GM18520 (cell line): ENCODE measurements around the gene SNX24.
"Not testable (repeated sequence)": the region's sequence is repeated elsewhere in the genome, so short reads cannot be mapped to it uniquely, and the experiment has no call there.

Experiments
- ATAC-seq: cut with Tn5 transposase; IDR thresholded peaks from one replicate; pipeline ENCODE4 v1.9.1; 2021; ENCODE audit not compliant: unreplicated experiment

SNX24 gene

DNA sequence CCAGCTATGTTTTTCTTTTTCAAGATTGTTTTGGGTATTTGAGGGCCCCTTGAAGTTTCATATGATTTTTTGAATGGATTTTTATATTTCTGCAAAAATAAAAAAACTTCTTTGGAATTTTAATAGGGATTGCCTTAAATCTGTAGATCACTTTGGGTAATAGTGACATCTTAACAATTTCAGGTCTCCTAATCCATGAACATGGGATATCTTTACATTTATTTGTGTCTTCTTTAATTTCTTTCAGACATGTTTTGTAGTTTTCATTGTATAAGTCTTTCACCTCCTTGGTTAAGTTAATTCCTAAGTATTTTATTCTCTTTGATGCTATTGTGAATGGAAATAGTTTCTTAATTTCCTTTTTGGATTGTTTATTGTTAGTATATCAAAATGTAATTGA, 112.0 kb downstream of the SNX24 start:
- ATAC-seq, result no peak

DNA sequence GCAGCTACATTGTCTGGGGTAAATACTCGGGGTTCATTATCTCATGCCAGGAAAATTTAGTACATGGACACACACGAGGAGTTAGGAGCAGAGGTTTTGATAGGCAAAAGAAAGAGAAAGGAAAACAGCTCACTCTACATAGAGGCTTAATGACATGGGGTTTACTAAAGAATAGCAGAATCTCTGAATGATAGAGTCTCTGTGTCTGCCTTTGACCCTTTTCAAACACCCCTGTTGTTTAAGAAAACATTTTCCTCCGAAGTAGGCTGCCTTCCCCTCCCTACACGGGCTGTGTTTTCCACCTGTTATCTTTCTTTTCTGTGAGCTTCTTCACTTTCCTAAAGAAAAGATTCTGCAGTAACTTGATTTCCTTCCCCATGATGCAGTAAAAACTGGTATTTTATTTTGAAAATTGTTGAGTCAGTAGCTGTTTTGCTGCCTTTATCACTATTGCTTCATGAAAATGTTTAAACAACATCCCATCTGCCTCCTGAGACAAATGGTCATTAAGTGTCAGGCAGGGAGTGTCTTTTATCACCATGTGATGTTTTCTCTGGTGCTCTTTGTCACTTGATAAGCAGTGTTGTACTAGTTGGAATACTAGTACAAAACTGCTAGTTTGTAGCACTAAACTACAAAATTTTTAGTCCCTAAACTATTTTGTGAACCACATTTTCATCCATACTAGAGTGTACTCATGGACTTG, 114.5 kb downstream of the SNX24 start:
- no peak for ATAC-seq

DNA sequence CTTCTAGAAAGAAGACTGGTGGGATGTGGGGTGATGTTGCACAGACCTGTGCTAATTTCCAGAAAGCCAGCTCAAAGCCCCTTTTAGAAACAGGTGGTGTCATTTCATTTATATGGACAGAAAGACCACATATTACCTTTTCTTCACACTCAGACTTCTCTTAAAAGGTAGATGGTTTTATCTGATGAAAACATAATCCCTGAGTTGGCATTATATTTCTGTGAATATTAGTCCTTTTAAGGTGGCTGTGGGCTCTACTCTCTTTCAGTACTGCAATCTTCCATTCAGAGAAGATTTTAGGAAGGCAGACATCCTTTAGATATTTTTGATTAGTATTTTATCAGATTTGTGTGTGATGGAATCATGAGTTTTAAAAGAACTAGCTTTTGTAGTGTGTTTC, 117.9 kb downstream of the SNX24 start:
- ATAC-seq, result no peak

DNA sequence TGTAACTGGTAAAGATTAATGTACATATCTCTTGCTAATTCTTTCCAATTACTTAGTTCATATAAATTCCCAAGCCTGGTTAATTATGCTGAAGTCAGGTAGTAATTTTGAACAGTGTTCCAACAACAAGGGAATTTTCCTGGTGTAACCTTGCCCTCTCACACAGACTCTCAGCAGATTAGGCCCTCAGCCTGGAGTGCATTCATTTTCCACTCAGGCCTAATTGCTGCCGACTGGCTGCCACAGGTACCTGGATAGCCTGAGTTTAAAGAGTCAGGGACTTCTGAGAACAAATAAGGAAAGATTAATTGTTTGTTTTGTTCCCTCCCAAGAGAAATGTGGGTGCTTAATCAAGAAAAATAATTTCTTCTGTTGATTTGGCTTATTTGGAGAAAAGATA, 119.7 kb downstream of the SNX24 start:
- ATAC-seq, result no peak

DNA sequence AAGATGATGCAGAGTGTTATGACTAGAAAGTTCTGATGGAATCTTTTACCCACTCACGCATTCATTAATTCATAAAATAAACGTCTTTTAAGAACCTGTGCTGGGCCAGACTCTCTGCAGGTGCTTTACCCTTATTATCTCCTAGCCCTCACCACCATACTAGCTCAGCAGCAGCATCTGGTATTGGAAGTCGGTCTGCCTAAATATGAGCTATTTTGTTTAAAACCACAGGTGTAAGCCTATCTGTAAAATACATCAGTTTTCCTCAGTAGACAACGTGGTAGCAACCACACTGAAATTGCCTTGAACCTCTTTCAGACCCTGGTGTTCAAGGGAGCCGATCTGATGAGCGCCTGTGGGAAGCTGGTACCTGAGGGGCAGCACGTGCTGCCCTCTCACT, 121.7 kb downstream of the SNX24 start:
- no peak for ATAC-seq

DNA sequence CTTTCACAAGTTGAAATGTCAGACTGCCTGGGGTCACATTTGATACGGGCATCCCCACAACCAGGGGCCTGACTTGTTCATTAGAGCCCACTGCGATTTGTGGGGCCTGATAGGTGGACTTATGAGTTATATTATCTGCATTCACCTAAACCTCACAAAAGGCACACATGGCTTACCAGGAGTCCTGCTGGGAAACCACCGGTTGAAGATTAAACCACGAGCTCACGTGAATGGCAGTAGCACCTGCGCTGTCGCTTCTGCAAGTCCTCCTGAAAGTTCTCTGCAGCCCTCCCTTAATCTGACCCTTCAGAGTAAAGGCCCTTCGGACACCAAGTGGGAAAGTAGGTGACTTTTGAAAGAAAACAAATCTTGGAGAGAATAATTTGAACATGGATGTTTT, 122.2 kb downstream of the SNX24 start:
- peak; percentile 83 for ATAC-seq

DNA sequence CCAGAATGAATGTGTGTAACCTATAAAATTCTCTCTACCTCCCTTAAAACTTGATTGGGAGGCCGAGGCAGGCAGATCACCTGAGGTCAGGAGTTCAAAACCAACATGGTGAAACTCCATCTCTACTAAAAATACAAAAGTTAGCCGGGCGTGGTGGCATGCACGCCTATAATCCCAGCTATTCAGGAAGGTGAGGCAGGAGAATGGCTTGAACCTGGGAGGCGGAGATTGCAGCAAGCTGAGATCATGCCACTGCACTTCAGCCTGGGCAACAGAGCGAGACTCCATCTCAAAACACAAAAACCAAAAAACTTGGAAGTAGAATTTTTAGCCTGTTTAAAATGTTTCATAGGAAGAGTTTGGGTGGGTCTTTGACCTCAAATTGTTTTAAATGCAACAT, 122.6 kb downstream of the SNX24 start:
- ATAC-seq, result not testable (repeated sequence)

DNA sequence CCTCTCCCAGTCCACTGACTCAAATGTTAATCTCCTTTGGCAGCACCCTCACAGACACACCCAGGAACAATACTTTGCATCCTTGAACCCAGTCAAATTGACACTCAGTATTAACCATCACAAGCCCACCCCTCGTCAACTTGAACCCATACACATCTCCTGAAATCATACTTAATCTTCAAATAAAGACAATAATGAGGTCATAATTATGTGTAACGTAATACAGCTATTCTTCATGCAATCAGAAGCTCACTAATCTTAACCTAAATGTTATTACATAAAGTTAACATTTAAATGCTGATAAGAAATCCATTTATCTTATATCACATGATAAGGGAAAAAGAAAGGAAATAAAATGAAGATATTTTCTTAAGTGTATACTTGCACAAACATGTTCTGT, 125.9 kb downstream of the SNX24 start:
- no peak for ATAC-seq

DNA sequence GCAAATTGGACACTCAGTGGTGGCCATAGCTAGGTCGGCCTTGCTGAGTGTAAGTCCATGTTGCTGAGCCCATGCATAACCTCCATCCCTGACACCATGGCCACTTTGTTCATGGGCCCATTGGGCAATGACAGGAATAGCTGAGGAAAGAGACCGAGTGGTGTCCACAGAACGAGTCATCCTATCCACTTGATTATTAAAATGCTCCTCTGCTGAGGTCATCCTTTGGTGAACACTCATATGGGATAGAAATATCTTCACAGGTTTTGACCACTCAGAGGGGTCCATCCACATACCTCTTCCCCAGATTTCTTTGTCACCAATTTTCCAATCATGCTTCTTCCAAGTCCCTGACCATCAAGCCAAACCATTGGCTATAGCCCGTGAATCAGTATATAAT, 127.5 kb downstream of the SNX24 start:
- ATAC-seq, result no peak

DNA sequence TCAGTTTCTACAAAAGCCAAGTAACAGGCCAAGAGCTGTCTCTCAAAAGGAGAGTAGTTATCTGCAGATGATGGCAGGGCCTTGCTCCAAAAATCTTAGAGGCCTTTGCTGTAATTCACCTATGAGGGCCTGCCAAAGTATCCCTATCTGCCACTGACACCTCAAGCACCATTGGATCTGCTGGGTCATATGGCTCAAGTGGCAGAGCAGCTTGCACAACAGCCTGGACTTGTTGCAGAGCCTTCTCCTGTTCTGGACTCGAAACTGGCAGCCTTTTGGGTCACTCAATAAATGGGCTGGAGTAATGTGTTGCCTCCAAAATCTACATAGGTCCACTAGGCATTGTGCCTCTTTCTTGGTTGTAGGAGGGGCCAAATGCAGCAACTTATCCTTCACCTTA, 128.3 kb downstream of the SNX24 start:
- not testable (repeated sequence) for ATAC-seq

DNA sequence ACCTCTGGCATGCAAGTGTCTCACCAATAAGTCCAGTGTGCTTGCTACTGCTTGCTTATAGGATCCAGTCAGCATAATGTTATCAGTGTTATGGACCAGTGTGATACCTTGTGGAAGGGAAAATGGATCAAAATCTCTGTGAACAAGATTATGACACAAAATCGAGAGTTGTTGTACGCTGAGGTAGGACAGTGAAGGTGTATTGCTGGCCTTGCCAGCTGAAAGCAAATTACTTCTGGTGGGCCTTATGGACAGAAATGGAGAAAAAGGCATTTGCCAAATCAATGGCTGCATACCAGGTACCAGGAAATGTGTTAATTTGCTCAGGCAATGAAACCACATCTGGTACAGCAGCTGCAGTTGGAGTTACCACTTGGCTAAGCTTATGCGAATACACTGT, 128.8 kb downstream of the SNX24 start:
- not testable (repeated sequence) for ATAC-seq

DNA sequence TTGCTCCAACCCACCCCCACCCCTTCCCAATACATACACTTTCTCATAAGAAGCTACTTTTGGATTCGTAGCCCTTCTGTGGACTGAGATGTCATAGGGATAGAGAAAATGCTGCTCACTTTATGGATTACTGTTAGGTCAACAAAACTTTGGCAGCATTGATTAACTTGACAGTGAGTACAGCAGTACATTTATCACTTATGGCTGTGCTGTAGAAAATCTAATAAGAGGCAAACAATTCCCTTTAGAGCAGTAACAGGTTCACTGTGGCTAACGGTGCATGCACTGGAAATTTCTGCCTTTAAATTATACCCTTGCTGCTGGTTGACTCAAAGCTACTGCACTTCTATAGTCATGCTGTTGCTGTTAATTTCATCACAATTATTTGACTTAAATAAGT, 131.9 kb downstream of the SNX24 start:
- ATAC-seq, result no peak

DNA sequence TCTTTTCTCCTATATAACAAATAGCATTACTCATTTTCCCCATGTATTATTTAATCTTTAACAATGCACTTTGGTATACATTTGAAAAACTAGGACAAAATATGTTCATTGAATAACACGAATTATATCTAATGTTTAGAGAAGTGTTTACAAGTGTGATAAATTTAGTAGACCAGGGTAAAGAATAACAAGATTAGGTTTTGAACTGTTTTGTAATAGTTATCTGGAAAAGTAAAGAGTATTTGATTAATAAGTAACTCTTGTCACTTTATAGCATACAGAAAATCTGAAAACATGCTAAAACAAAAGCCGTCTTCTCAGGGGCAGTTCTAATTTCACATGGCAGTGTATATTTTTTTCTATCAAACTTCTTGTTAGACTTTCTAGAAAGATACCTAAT, 132.7 kb downstream of the SNX24 start:
- ATAC-seq, result no peak

DNA sequence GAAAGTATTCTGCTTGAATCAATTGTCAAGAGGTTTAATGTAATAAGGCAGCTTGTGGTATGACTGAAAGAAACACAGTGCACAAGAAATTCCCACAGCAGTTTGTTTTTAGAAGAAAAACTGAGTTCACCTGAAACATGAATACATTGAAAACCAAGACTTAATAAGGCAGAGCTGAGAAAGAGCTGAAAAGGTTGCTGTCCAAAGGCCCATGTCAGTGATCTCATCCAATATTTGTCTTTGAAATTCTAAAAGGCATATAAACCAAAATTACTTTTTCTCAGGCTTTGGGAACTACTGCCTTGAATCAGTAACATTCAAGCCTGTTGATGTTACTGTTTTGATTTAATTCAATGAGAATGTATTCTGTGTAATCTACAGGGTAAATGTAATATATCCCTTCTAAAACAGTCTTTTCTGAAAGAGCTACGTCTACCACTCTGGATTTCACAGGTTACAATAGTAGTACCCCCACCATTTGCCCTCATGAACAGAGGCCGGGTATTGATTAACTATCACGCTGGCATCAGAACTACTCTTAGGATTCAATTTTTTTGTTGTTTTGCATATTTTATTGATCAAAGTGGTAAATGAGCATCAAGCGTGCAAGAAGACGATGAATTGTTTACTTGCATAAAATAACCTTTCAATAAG, 133.4 kb downstream of the SNX24 start:
- ATAC-seq, result no peak

DNA sequence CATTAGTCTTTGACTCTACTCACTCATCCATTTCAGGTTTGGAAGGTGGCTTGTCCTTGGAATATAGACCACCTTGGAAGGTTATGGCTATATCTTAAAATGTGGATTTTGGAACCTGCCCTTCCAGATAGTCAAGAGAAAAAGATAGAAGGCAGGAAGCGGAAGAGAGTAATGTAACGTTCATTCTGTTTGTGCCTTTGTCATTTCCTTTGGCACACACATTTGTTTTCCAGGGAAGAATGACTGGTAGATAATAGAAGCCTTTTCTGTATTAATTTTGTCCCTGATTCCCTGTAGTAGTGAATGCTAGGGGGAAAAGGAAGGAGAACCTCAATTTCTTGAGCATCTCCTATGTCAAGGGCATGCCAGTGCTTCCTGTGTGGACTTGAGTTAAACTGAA, 136.4 kb downstream of the SNX24 start:
- no peak for ATAC-seq

DNA sequence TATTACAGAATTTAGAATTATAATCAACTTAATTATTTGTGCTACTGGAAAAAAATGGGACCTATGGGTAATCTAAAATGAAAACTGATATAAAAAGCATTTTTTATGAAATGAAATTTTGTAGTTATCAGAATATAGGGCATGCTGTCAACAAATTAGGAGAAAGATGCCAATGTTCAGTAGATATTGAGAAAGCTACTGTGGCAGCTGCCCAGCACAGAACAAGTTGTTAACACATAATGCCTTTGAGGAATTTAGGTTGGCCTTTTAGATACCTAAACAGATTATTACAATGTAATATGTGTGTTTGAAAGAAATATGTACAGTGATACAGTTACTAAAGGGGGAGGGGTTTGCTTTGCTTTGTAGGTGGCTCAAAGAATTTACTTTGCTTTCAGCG, 137.0 kb downstream of the SNX24 start:
- ATAC-seq, result no peak

DNA sequence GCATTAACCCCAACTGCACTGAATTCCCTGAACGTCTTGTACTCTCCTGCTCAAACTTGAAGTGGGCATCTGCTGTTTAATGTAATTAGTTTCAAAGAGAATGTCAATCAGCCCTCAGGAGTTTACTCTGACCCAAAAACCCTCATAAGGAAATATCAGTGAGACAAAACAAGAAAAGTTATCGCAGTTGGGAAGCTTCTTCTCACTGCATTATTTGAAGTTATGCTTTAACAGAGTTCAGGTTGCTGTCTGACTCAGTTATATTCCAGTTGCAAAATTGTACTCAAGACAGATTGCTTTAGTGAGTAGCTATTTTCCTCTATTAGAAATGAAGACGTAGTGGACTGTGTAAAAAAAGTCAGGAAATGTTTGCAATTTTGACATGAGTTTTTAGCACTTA, 139.0 kb downstream of the SNX24 start:
- peak; percentile 33 for ATAC-seq

DNA sequence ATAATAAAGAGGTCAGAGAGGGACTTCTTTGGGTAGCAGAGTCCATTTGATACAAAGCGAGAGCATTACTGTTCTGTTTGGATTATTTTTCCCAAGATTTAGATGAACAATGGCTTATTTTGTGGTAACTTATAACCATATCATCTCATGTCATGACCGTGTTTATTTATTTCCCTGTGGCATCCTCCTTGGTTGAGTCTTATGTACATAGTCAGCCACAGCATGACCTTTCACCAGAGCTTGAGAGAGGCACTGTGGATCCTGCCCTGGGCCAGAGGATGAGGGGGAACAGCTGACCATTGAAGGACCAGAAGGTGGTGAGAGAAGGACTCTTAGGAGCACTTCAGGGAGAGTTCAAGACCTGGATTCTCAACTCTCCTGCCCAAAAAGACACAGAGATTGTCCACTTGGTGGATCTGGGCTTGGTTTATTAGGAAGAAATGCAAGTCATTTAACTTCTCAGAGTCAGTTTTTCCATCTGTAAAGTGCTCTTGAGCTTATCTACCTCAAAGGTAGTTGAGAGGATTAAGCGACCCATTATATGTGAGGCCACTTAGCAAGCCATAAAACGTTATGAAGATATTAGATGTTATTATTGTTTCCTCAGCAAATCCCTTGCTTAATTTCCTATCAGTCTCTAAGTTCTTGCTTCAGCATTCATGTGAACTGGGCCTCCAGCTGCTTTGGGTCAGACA, 139.7 kb downstream of the SNX24 start:
- no peak for ATAC-seq

DNA sequence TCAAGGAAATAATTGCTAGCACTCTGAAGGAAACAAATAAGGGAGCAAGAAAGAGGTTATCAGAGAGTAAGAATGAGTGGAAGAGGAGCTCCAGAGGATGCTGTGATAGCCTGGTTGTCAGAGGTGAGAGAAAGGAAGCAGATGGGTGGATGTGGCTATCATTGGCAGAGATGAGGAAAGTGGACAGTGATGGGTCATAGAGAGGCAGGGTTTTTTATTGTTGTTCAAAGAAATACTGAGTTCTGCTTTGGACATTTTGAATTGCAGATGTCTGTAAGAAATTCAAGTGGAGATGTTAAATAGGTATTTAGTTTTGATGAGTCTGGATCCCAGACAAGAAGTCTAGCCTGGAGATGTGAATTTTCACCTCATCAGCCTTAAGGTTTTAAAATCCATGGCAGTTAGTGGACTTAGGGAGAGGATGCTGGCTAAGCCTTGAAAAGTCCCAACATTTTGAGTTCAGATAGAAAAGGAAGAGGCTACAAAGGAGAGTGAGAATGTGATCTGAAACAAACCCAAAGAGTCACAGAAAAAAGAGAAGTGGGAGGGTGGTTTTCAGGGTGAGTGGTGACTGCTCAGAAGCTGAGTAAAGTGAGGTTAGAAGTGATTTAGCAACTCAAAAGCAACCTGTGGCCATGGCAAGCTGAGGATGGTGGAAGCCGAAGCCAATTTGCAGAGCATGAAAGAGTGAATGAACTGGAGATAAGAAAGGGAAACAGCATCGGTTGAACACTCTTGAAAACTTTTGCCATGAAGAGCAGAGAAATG, 140.7 kb downstream of the SNX24 start:
- ATAC-seq, result peak; percentile 91

DNA sequence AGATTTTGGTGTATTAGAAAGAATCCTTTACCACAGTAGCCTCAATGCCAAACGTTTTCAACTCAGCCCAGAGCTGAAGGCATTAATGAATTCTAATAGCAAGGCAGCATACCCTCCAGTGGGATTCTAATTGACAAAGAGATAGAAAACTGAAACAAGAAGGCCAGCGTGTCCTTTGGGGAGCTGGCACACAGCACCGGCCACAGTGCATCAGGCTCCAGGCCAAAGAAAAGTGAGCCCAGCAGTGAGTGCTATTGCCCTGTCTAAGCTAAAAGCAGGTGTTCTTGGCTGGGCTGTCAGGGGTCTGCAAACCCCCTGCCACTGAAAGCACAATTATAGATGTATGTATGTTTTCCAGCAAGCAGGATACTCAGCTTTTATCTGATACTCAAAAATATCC, 150.7 kb downstream of the SNX24 start:
- no peak for ATAC-seq

DNA sequence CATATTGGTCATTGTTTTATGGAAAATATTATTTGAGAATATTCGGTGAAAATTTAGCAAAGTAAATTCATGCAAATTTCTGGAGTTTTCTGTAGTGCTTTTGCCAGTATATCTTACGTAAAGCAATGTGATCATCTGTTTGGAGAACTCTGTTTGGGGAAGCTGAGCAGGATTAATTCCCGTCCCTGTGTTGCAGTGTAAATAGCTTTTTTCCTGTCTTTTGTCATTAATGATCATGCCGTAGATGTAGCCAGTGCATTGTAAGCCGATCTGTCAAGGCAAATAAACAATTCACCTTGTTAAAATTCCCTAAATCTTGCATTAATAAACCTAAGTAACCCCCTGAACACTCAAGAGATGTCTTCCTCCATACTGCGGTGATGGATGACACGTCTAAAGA, 151.9 kb downstream of the SNX24 start:
- ATAC-seq, result no peak
